HCT116 (cell line): ENCODE measurements around the gene ARHGAP23. TPM values are rescaled to one million over a fixed set of nuclear protein-coding genes. Genes with fewer than 3 reads are reported as not detected.

ENCODE experiments used
- ATAC-seq: fragments of 200-7000 bp; cut with Tn5 transposase; 2 replicates; pipeline ENCODE4 v1.9.1; 2020; ENCODE audit warnings: mild to moderate bottlenecking, moderate library complexity
- BruUV-seq: library from RNA; stranded (reverse); fragments of 400-500 nt; replicated peaks from 2 replicates; lab custom pipeline; 2021; lab: Mats Ljungman, UMichigan
- CTCF ChIA-PET: fragments of 300-600 bp; sonication (Branson Sonifier 250); formaldehyde crosslinking; loops from one replicate; lab custom pipeline; 2021; ENCODE audit warnings: antibody characterized with exemption; lab: Charles Lee
- POLR2A ChIA-PET: fragments of 300-600, 350-600 bp; sonication (Branson Sonifier 250); formaldehyde crosslinking; loops from one replicate; lab custom pipeline; 2021; ENCODE audit warnings: antibody characterized with exemption; lab: Charles Lee
- RAD21 ChIA-PET, 2 experiments: fragments of 300-600 bp; sonication (Branson Sonifier 250); formaldehyde crosslinking; loops; one replicate each; lab custom pipeline; 2023; ENCODE audit warnings: low total read pairs in 2 of 2; ENCODE audit not compliant: uncharacterized antibody in 2 of 2, unreplicated experiment in 2 of 2, low non-redundant PET in 1 of 2; lab: Charles Lee
- DNase-seq: peaks from one replicate; pipeline ENCODE4 v3.0.0-alpha.2; 2010; ENCODE audit warnings: low read depth, low spot score
- H2AFZ ChIP-seq: fragments of 200-600 bp; shearing (Covaris generic), sonication (generic); 2 replicates; pipeline ENCODE4 v1.6.1; 2017; ENCODE audit warnings: low read depth, mixed run types, mixed read lengths, antibody characterized with exemption, low read length; ENCODE audit not compliant: poor library complexity, severe bottlenecking
- H3K27ac ChIP-seq: 2 replicates; pipeline ENCODE4 v1.5.1; 2012; ENCODE audit warnings: low read depth, low read length
- H3K27me3 ChIP-seq: fragments of 200-600 bp; sonication (generic); 2 replicates; pipeline ENCODE4 v1.6.1; 2016; ENCODE audit warnings: mixed run types, low read length, mixed read lengths; ENCODE audit not compliant: insufficient read depth
- H3K36me3 ChIP-seq, 2 experiments: fragments of 200-500 bp in 1 of 2; fragments of 200-600 bp in 1 of 2; sonication (Bioruptor generic) in 1 of 2; sonication (generic) in 1 of 2; 2 replicates each; pipeline versions ENCODE4 v1.5.1 to v1.6.1; 2014 to 2016; ENCODE audit warnings: low read length in 2 of 2, inconsistent platforms in 1 of 2, mixed read lengths in 1 of 2, mixed run types in 1 of 2; ENCODE audit not compliant: insufficient read depth in 2 of 2, control insufficient read depth in 1 of 2
- H3K4me1 ChIP-seq, 2 experiments: fragments of 200-600 bp in 1 of 2; sonication (generic) in 1 of 2; 2 replicates each; pipeline versions ENCODE4 v1.5.1 to v1.6.1; 2012 to 2017; ENCODE audit warnings: low read length in 2 of 2, inconsistent platforms in 1 of 2, mild to moderate bottlenecking in 1 of 2, mixed read lengths in 1 of 2, mixed run types in 1 of 2, moderate library complexity in 1 of 2; ENCODE audit not compliant: insufficient read depth in 2 of 2, control insufficient read depth in 1 of 2
- H3K4me2 ChIP-seq: fragments of 200-600 bp; sonication (generic); 2 replicates; pipeline ENCODE4 v1.6.1; 2017; ENCODE audit warnings: mixed run types, low read length, mixed read lengths
- H3K4me3 ChIP-seq, 2 experiments: fragments of 200-600 bp in 1 of 2; sonication (generic) in 1 of 2; replicated peaks in 1 of 2; 2 replicates each; pipeline ENCODE4 v1.5.1; 2011 to 2016; ENCODE audit warnings: low read length in 2 of 2, control low read depth in 1 of 2, low read depth in 1 of 2, mild to moderate bottlenecking in 1 of 2, mixed read lengths in 1 of 2, mixed run types in 1 of 2
- H3K79me2 ChIP-seq: fragments of 200-600 bp; sonication (generic); 2 replicates; pipeline ENCODE4 v1.6.1; 2017; ENCODE audit warnings: mild to moderate bottlenecking, mixed run types, low read length, moderate library complexity, mixed read lengths; ENCODE audit not compliant: insufficient read depth
- H3K9ac ChIP-seq: fragments of 200-600 bp; sonication (generic); 2 replicates; pipeline ENCODE4 v1.6.1; 2016; ENCODE audit warnings: low read length, mixed read lengths
- H3K9me2 ChIP-seq: fragments of 200-600 bp; sonication (generic), shearing (Covaris generic); 2 replicates; pipeline ENCODE4 v1.6.1; 2017; ENCODE audit warnings: mixed run types, mild to moderate bottlenecking, moderate library complexity; ENCODE audit not compliant: insufficient read depth
- H3K9me3 ChIP-seq, 2 experiments: fragments of 200-500 bp in 1 of 2; fragments of 200-600 bp in 1 of 2; sonication (Bioruptor generic) in 1 of 2; sonication (generic) in 1 of 2; 2 replicates each; pipeline ENCODE4 v1.6.1; 2014 to 2017; ENCODE audit warnings: low read length in 2 of 2, mixed read lengths in 2 of 2, inconsistent platforms in 1 of 2, low read depth in 1 of 2, mild to moderate bottlenecking in 1 of 2, mixed run types in 1 of 2, moderate library complexity in 1 of 2; ENCODE audit not compliant: control insufficient read depth in 1 of 2, insufficient read depth in 1 of 2
- H4K20me1 ChIP-seq: fragments of 200-600 bp; sonication (generic), shearing (Covaris generic); 2 replicates; pipeline ENCODE4 v1.6.1; 2017; ENCODE audit warnings: mixed run types, mild to moderate bottlenecking, moderate library complexity; ENCODE audit not compliant: insufficient read depth
- CBX3 ChIP-seq: IDR thresholded peaks from 2 replicates; pipeline ENCODE4 v1.6.1; 2012; ENCODE audit warnings: low read depth
- CEBPB ChIP-seq: IDR thresholded peaks from 2 replicates; pipeline ENCODE4 v1.6.1; 2012; ENCODE audit warnings: low read depth
- CTCF ChIP-seq, 3 experiments: fragments of 200-600 bp in 1 of 3; sonication (generic) in 1 of 3; IDR thresholded peaks in 2 of 3; conservative IDR thresholded peaks in 1 of 3; 2 replicates each; pipeline ENCODE4 v1.5.1; 2012 to 2017; ENCODE audit warnings: low read depth in 2 of 3, low read length in 2 of 3, antibody characterized with exemption in 1 of 3, borderline replicate concordance in 1 of 3, control low read depth in 1 of 3, mild to moderate bottlenecking in 1 of 3, mixed read lengths in 1 of 3, mixed run types in 1 of 3, moderate library complexity in 1 of 3; ENCODE audit not compliant: insufficient read depth in 1 of 3
- ELF1 ChIP-seq: IDR thresholded peaks from 2 replicates; pipeline ENCODE4 v1.6.1; 2012; ENCODE audit warnings: low read depth, borderline replicate concordance
- EZH2 ChIP-seq: fragments of 200-600 bp; sonication (generic); IDR thresholded peaks from 2 replicates; pipeline ENCODE4 v1.6.1; 2017; ENCODE audit warnings: antibody characterized with exemption, mixed run types
- FOSL1 ChIP-seq: IDR thresholded peaks from 2 replicates; pipeline ENCODE4 v1.6.1; 2012; ENCODE audit warnings: low read depth
- JUND ChIP-seq: IDR thresholded peaks from 2 replicates; pipeline ENCODE4 v1.6.1; 2012
- RAD21 ChIP-seq: IDR thresholded peaks from 2 replicates; pipeline ENCODE4 v1.6.1; 2012; ENCODE audit warnings: low read depth, mild to moderate bottlenecking
- REST ChIP-seq: IDR thresholded peaks from 2 replicates; pipeline ENCODE4 v1.6.1; 2012; ENCODE audit warnings: low read depth
- SIN3A ChIP-seq: IDR thresholded peaks from 2 replicates; pipeline ENCODE4 v1.6.1; 2012; ENCODE audit warnings: low read depth
- SP1 ChIP-seq: IDR thresholded peaks from 2 replicates; pipeline ENCODE4 v1.6.1; 2012; ENCODE audit warnings: low read depth
- SRF ChIP-seq: IDR thresholded peaks from 2 replicates; pipeline ENCODE4 v1.6.1; 2012; ENCODE audit warnings: low read depth
- YY1 ChIP-seq: IDR thresholded peaks from 2 replicates; pipeline ENCODE4 v1.6.1; 2011; ENCODE audit warnings: low read length, low read depth, moderate library complexity, mild to moderate bottlenecking; ENCODE audit not compliant: insufficient replicate concordance; ENCODE audit errors: extremely low read depth
- ZBTB33 ChIP-seq: IDR thresholded peaks from 2 replicates; pipeline ENCODE4 v1.6.1; 2011; ENCODE audit warnings: mild to moderate bottlenecking, low read length, moderate library complexity; ENCODE audit not compliant: insufficient replicate concordance; ENCODE audit errors: extremely low read depth
- ZFX ChIP-seq: fragments of 450-650 bp; IDR thresholded peaks from 2 replicates; pipeline ENCODE4 v1.6.1; 2017
- intact Hi-C: fragments of 100-400 bp; cut with micrococcal nuclease; formaldehyde crosslinking; loops from 2 replicates; pipeline ENCODE4 v1.10.0; 2022
- total RNA-seq: library from RNA; stranded (reverse); gene quantifications from one replicate; pipeline ENCODE4 v1.2.1, GENCODE V29; 2021; ENCODE audit not compliant: unreplicated experiment
- TF ChIP-seq, protein P1 (sequence below): IDR thresholded peaks from 2 replicates; pipeline ENCODE4 v1.6.1; 2012

Gene ARHGAP23
- total RNA-seq, 1 experiment from 2014 or later: 41.0 TPM

DNA sequence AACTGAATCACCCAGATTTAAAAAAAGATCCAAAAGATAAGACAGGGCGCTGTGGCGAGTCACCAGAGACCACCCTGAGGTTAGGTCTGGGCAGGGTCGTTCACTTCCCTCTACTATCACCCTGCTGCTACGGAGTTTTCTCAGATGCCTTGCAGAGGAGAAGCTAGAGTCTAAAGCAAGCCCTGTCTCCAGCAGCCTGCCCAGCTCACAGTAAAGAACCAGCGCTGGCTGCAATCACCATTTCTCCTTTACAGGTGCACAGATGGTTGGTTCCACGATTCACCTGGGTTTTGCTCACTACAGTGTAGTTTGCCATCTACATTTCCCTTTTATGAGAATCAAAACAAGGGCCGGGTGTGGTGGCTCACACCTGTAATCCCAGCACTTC, 106.2 kb downstream of the ARHGAP23 start:
- CTCF ChIA-PET: interaction anchor here (1.4 kb wide), 1 partner anchor 24 kb away, joined by 8 read pairs; no protein-coding TSS in a partner anchor
- intact Hi-C loops: no loop called here
- POLR2A ChIA-PET: no interaction called here

More for the DNA sequence above, 106.2 kb downstream of the ARHGAP23 start:
- H3K79me2 ChIP-seq: no peaks in the 10 kb centered on the region
- H3K4me1 ChIP-seq: no peaks in the 10 kb centered on the region
- no peak overlapping the region for H2AFZ ChIP-seq
- H3K9me2 ChIP-seq: no peaks in the 10 kb centered on the region
- H3K4me3 ChIP-seq: no peak overlapping the region
- H3K27me3 ChIP-seq: no peaks in the 10 kb centered on the region
- no peak for ATAC-seq
- no TSS peak for BruUV-seq
- RAD21 ChIA-PET: no interaction called here
- H3K4me2 ChIP-seq: no peak overlapping the region
- no peaks in the 10 kb centered on the region for H3K36me3 ChIP-seq
- H3K9ac ChIP-seq: no peak overlapping the region
- TF ChIP-seq SRF: no peak
- TF ChIP-seq SP1: no peak
- TF ChIP-seq EZH2: no peak
- TF ChIP-seq JUND: no peak
- no peak for TF ChIP-seq FOSL1
- TF ChIP-seq RAD21: no peak
- TF ChIP-seq ELF1: no peak
- TF ChIP-seq, protein P1, sequence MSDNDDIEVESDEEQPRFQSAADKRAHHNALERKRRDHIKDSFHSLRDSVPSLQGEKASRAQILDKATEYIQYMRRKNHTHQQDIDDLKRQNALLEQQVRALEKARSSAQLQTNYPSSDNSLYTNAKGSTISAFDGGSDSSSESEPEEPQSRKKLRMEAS: no peak
- no peak for TF ChIP-seq CBX3
- TF ChIP-seq REST: no peak
- no peak for TF ChIP-seq YY1
- no peak for TF ChIP-seq SIN3A
- no peak for TF ChIP-seq CTCF (IDR thresholded peaks at IDR 0.05 in 2 of 3, conservative IDR thresholded peaks at IDR 0.05 in 1 of 3; ENCODE audit: borderline replicate concordance in 1 of 3, insufficient read depth in 1 of 3, low read depth in 2 of 3, low read length in 2 of 3)
- TF ChIP-seq ZBTB33: no peak
- no peak for TF ChIP-seq ZFX
- no peak for TF ChIP-seq CEBPB
- TF ChIP-seq, all 23 proteins: peak for 0
- no peaks in the 10 kb centered on the region for H4K20me1 ChIP-seq
- H3K9me3 ChIP-seq: no peaks in the 10 kb centered on the region
- DNase-seq: no peak
- no peak overlapping the region for H3K27ac ChIP-seq
